Measurements from ENCODE around the gene TAP2. TPM values are rescaled to one million over a fixed set of nuclear protein-coding genes. Genes with fewer than 3 reads are reported as not detected.

Gene TAP2
- total RNA-seq, 2 donors from 2014 or later, result 38.9 to 109 TPM

- intact Hi-C loops (cut with DNase I, micrococcal nuclease), result no loop called here
- no peak for ATAC-seq
- no peak for DNase-seq
Measured at GRCh38 chr6:32842021-32842650, 3.6 kb upstream of the TAP2 start.

- intact Hi-C loops (cut with DNase I, micrococcal nuclease), result no loop called here
- no peak for DNase-seq
- ATAC-seq, result no peak
Measured at GRCh38 chr6:32840604-32841246, 2.2 kb upstream of the TAP2 start.

- intact Hi-C loops (cut with DNase I, micrococcal nuclease), result no loop called here
- ATAC-seq, result no peak
Measured at GRCh38 chr6:32839356-32839755, 817 bp upstream of the TAP2 start.

GRCh38 chr6:32837651-32838113 is 857 bp downstream of the TAP2 start:
- intact Hi-C loops (cut with DNase I, micrococcal nuclease), result no loop called here
- no peak for ATAC-seq
- DNase-seq, result no peak

More at GRCh38 chr6:32839356-32839755, 817 bp upstream of the TAP2 start:
- no peak for DNase-seq

GRCh38 chr6:32836873-32837272 is 1.7 kb downstream of the TAP2 start:
- intact Hi-C loops (cut with DNase I, micrococcal nuclease), result no loop called here
- ATAC-seq (no peak), DNase-seq (no peak)

- ATAC-seq (no peak), DNase-seq (no peak)
- intact Hi-C loops (cut with DNase I, micrococcal nuclease), result no loop called here
Measured at GRCh38 chr6:32835167-32835893, 3.2 kb downstream of the TAP2 start.

- ATAC-seq, result no peak
- intact Hi-C loops (cut with DNase I, micrococcal nuclease), result loop anchor here in 1 of 2 donors (5.0 kb wide), 1 partner anchor 34 kb away; no protein-coding TSS in a partner anchor
- DNase-seq, result no peak
Measured at GRCh38 chr6:32833664-32834063, 4.9 kb downstream of the TAP2 start.

- intact Hi-C loops (cut with DNase I, micrococcal nuclease), result loop anchor here in 1 of 2 donors (5.0 kb wide), 1 partner anchor 35 kb away; no protein-coding TSS in a partner anchor
- DNase-seq, result no peak
- no peak for ATAC-seq
Measured at GRCh38 chr6:32832535-32832934, 6.0 kb downstream of the TAP2 start.

- DNase-seq (no peak), ATAC-seq (no peak)
- intact Hi-C loops (cut with DNase I, micrococcal nuclease), result loop anchor here in 1 of 2 donors (5.0 kb wide), 1 partner anchor 36 kb away; no protein-coding TSS in a partner anchor
Measured at GRCh38 chr6:32830936-32831335, 7.6 kb downstream of the TAP2 start.

- no peak for DNase-seq
- intact Hi-C loops (cut with DNase I, micrococcal nuclease), result loop anchor here in 1 of 2 donors (5.0 kb wide), 1 partner anchor 37 kb away; no protein-coding TSS in a partner anchor
- no peak for ATAC-seq
Measured at GRCh38 chr6:32830017-32830416, 8.5 kb downstream of the TAP2 start.

- DNase-seq (no peak), ATAC-seq (no peak)
- intact Hi-C loops (cut with DNase I, micrococcal nuclease), result no loop called here
Measured at GRCh38 chr6:32829495-32829894, 9.0 kb downstream of the TAP2 start.

- ATAC-seq, result no peak
- intact Hi-C loops (cut with DNase I, micrococcal nuclease), result no loop called here
- no peak for DNase-seq
Measured at GRCh38 chr6:32827025-32827424, 11.5 kb downstream of the TAP2 start.

GRCh38 chr6:32825966-32826365 is 12.6 kb downstream of the TAP2 start:
- intact Hi-C loops (cut with DNase I, micrococcal nuclease), result no loop called here

GRCh38 chr6:32819729-32820128 is 18.8 kb downstream of the TAP2 start:
- ATAC-seq, result no peak
- DNase-seq, result no peak
- intact Hi-C loops (cut with DNase I, micrococcal nuclease), result no loop called here

More at GRCh38 chr6:32825966-32826365, 12.6 kb downstream of the TAP2 start:
- ATAC-seq (peak; percentile 81), DNase-seq (no peak)

- intact Hi-C loops (cut with DNase I, micrococcal nuclease), result no loop called here
- DNase-seq, result no peak
- no peak for ATAC-seq
Measured at GRCh38 chr6:32818867-32819266, 19.7 kb downstream of the TAP2 start.

- DNase-seq (no peak), ATAC-seq (peak; percentile 93)
- intact Hi-C loops (cut with DNase I, micrococcal nuclease), result no loop called here
Measured at GRCh38 chr6:32816746-32817204, 21.8 kb downstream of the TAP2 start, which contains the start of gene HLA-DOB. HLA-DOB (minus strand) TSS chr6:32817002; CDS start chr6:32816951, 51 bp downstream.

- intact Hi-C loops (cut with DNase I, micrococcal nuclease), result no loop called here
- no peak for ATAC-seq
- no peak for DNase-seq
Measured at GRCh38 chr6:32815996-32816395, 22.5 kb downstream of the TAP2 start.

- ATAC-seq (no peak), DNase-seq (no peak)
- intact Hi-C loops (cut with DNase I, micrococcal nuclease), result no loop called here
Measured at GRCh38 chr6:32815115-32815514, 23.4 kb downstream of the TAP2 start.

GRCh38 chr6:32814145-32814544 is 24.4 kb downstream of the TAP2 start:
- ATAC-seq (no peak), DNase-seq (no peak)
- intact Hi-C loops (cut with DNase I, micrococcal nuclease), result no loop called here

Measured in left colon (tissue), 2 donors.